WTC11 (cell line): ENCODE results near the gene C4orf50. TPM values are rescaled to one million over a fixed set of nuclear protein-coding genes. Genes with fewer than 3 reads are reported as not detected.

Experiments used
- ATAC-seq: fragments of 200-7000 bp; cut with Tn5 transposase; 2 replicates; pipeline ENCODE4 v1.10.0; 2021; ENCODE audit warnings: mild to moderate bottlenecking, moderate library complexity
- CTCF ChIA-PET: fragments of 300-600 bp; sonication (Branson Sonifier 250); formaldehyde crosslinking; loops from one replicate; lab custom pipeline; 2021; ENCODE audit warnings: antibody characterized with exemption; lab: Charles Lee
- POLR2A ChIA-PET: fragments of 350-600 bp; sonication (Branson Sonifier 250); formaldehyde crosslinking; loops from one replicate; lab custom pipeline; 2021; ENCODE audit warnings: antibody characterized with exemption; lab: Charles Lee
- DNase-seq: peaks from one replicate; pipeline ENCODE4 v3.0.0; 2021; ENCODE audit warnings: low spot score
- H3K27ac Mint-ChIP-seq: 2 replicates; pipeline ENCODE4 v1.8.0; 2021; ENCODE audit warnings: mixed read lengths
- H3K27me3 Mint-ChIP-seq: 2 replicates; pipeline ENCODE4 v1.8.0; 2021; ENCODE audit warnings: low read depth, mild to moderate bottlenecking, moderate library complexity, mixed read lengths
- H3K36me3 Mint-ChIP-seq: 2 replicates; pipeline ENCODE4 v1.8.0; 2021; ENCODE audit warnings: mixed read lengths
- H3K4me1 Mint-ChIP-seq: 2 replicates; pipeline ENCODE4 v1.8.0; 2022; ENCODE audit warnings: mixed read lengths
- H3K4me3 Mint-ChIP-seq: 2 replicates; pipeline ENCODE4 v1.8.0; 2021; ENCODE audit warnings: mild to moderate bottlenecking, moderate library complexity, mixed read lengths
- H3K9me3 Mint-ChIP-seq: 2 replicates; pipeline ENCODE4 v1.8.0; 2021; ENCODE audit warnings: mixed read lengths
- E2F1 ChIP-seq: sonication (generic); formaldehyde crosslinking; IDR thresholded peaks from 2 replicates; pipeline ENCODE4 v1.8.0; 2022; ENCODE audit warnings: mild to moderate bottlenecking, missing genetic modification reagents
- ETV6 ChIP-seq: sonication (generic); formaldehyde crosslinking; IDR thresholded peaks from 2 replicates; pipeline ENCODE4 v1.8.1; 2022; ENCODE audit warnings: mild to moderate bottlenecking, missing genetic modification reagents
- GABPB1 ChIP-seq: sonication (generic); formaldehyde crosslinking; IDR thresholded peaks from 2 replicates; pipeline ENCODE4 v1.8.1; 2023; ENCODE audit warnings: mild to moderate bottlenecking, missing genetic modification reagents
- IRF2 ChIP-seq: sonication (generic); formaldehyde crosslinking; IDR thresholded peaks from 2 replicates; pipeline ENCODE4 v1.8.0; 2022; ENCODE audit warnings: low read depth, missing genetic modification reagents, borderline replicate concordance
- JAZF1 ChIP-seq: fragments of 250-450 bp; sonication (Bioruptor Pico); IDR thresholded peaks from 2 replicates; pipeline ENCODE4 v1.9.0; 2021; ENCODE audit warnings: moderate library complexity, mild to moderate bottlenecking, inconsistent platforms
- PRDM15 ChIP-seq: sonication (generic); formaldehyde crosslinking; IDR thresholded peaks from 2 replicates; pipeline ENCODE4 v1.8.0; 2022; ENCODE audit warnings: missing genetic modification reagents
- PRRX2 ChIP-seq: fragments of 250-450 bp; sonication (Bioruptor Pico); IDR thresholded peaks from 2 replicates; pipeline ENCODE4 v1.8.0; 2021; ENCODE audit warnings: mild to moderate bottlenecking
- RELA ChIP-seq: sonication (generic); formaldehyde crosslinking; IDR thresholded peaks from 2 replicates; pipeline ENCODE4 v1.8.1; 2022; ENCODE audit warnings: missing genetic modification reagents, mild to moderate bottlenecking, borderline replicate concordance
- ZNF138 ChIP-seq: sonication (generic); formaldehyde crosslinking; conservative IDR thresholded peaks from 2 replicates; pipeline ENCODE4 v1.8.1; 2022; ENCODE audit warnings: mild to moderate bottlenecking, moderate library complexity, missing genetic modification reagents
- ZNF263 ChIP-seq: sonication (generic); formaldehyde crosslinking; IDR thresholded peaks from 2 replicates; pipeline ENCODE4 v1.8.1; 2022; ENCODE audit warnings: low read depth, mild to moderate bottlenecking, moderate library complexity, missing genetic modification reagents
- ZNF425 ChIP-seq: fragments of 250-450 bp; sonication (Bioruptor Pico); conservative IDR thresholded peaks from 2 replicates; pipeline ENCODE4 v1.9.0; 2021; ENCODE audit warnings: mild to moderate bottlenecking
- ZNF671 ChIP-seq: fragments of 250-450 bp; sonication (Bioruptor Pico); IDR thresholded peaks from 2 replicates; pipeline ENCODE4 v1.8.0; 2021; ENCODE audit warnings: mild to moderate bottlenecking
- total RNA-seq: library from RNA; stranded (reverse); gene quantifications from 3 replicates; pipeline ENCODE4 v1.2.3, GENCODE V29; 2021
- TF ChIP-seq, protein P1 (sequence below): sonication (generic); formaldehyde crosslinking; IDR thresholded peaks from 2 replicates; pipeline ENCODE4 v1.8.1; 2023; ENCODE audit warnings: mild to moderate bottlenecking, moderate library complexity, missing genetic modification reagents
- TF ChIP-seq, protein P2 (sequence below): sonication (generic); formaldehyde crosslinking; conservative IDR thresholded peaks from 2 replicates; pipeline ENCODE4 v1.8.1; 2023; ENCODE audit warnings: mild to moderate bottlenecking, low read depth, missing genetic modification reagents, moderate library complexity
- TF ChIP-seq, protein P3 (sequence below): sonication (generic); formaldehyde crosslinking; IDR thresholded peaks from 2 replicates; pipeline ENCODE4 v1.8.1; 2022; ENCODE audit warnings: mild to moderate bottlenecking, moderate library complexity, missing genetic modification reagents

The C4orf50 gene
- total RNA-seq, 1 experiment from 2014 or later, result 0.17 TPM

DNA sequence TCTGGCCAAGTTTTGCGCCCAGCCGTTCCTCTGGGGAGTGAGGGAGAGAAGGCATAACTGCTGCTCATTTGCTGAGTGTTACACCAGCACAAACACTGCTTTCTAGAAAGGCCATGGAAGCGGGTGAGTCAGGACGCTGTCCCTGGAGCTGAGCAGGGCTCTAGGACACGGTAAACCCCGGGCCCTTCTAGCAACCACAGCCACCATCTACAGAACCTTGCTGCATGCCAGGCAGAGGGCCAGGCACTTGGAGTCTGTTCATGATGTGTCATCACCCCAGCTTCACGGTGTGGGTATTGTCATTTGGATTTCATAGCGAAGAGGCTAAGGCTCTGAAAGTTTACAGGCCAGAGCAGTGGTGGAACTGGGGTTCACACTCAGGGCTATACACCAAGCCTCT, 31.8 kb upstream of the C4orf50 start:
- CTCF ChIA-PET, result interaction anchor here (1.0 to 1.5 kb wide), 2 partner anchors 38 to 52 kb away, joined by 3 to 4 read pairs; no protein-coding TSS in a partner anchor
- no peaks in the 10 kb centered on the region for H3K27me3 Mint-ChIP-seq

GRCh38 chr4:6049278-6049677, 31.0 kb upstream of the C4orf50 start:
- POLR2A ChIA-PET, result no interaction called here
- CTCF ChIA-PET, result interaction anchor here (0.8 to 1.5 kb wide), 2 partner anchors 51 to 284 kb away, joined by 3 to 4 read pairs; no protein-coding TSS in a partner anchor
- H3K4me3 Mint-ChIP-seq, result no peak overlapping the region
- TF ChIP-seq ZNF425 (no peak), PRRX2 (CRISPR knock-in tag) (no peak), RELA (no peak), GABPB1 (no peak), IRF2 (CRISPR knock-in tag) (no peak), ZNF263 (no peak), ETV6 (CRISPR knock-in tag) (no peak), JAZF1 (no peak), ZNF671 (no peak), E2F1 (CRISPR knock-in tag) (no peak)
- TF ChIP-seq, protein P1, sequence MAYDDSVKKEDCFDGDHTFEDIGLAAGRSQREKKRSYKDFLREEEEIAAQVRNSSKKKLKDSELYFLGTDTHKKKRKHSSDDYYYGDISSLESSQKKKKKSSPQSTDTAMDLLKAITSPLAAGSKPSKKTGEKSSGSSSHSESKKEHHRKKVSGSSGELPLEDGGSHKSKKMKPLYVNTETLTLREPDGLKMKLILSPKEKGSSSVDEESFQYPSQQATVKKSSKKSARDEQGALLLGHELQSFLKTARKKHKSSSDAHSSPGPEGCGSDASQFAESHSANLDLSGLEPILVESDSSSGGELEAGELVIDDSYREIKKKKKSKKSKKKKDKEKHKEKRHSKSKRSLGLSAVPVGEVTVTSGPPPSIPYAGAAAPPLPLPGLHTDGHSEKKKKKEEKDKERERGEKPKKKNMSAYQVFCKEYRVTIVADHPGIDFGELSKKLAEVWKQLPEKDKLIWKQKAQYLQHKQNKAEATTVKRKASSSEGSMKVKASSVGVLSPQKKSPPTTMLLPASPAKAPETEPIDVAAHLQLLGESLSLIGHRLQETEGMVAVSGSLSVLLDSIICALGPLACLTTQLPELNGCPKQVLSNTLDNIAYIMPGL (CRISPR knock-in tag), result no peak
- TF ChIP-seq, protein P2, sequence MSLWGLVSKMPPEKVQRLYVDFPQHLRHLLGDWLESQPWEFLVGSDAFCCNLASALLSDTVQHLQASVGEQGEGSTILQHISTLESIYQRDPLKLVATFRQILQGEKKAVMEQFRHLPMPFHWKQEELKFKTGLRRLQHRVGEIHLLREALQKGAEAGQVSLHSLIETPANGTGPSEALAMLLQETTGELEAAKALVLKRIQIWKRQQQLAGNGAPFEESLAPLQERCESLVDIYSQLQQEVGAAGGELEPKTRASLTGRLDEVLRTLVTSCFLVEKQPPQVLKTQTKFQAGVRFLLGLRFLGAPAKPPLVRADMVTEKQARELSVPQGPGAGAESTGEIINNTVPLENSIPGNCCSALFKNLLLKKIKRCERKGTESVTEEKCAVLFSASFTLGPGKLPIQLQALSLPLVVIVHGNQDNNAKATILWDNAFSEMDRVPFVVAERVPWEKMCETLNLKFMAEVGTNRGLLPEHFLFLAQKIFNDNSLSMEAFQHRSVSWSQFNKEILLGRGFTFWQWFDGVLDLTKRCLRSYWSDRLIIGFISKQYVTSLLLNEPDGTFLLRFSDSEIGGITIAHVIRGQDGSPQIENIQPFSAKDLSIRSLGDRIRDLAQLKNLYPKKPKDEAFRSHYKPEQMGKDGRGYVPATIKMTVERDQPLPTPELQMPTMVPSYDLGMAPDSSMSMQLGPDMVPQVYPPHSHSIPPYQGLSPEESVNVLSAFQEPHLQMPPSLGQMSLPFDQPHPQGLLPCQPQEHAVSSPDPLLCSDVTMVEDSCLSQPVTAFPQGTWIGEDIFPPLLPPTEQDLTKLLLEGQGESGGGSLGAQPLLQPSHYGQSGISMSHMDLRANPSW, result no peak

More for the DNA sequence above, 31.8 kb upstream of the C4orf50 start:
- DNase-seq (no peak), ATAC-seq (no peak)
- H3K4me1 Mint-ChIP-seq, result no peaks in the 10 kb centered on the region
- no peaks in the 10 kb centered on the region for H3K9me3 Mint-ChIP-seq
- no peak for TF ChIP-seq ZNF138 (CRISPR knock-in tag)
- TF ChIP-seq, protein P3, sequence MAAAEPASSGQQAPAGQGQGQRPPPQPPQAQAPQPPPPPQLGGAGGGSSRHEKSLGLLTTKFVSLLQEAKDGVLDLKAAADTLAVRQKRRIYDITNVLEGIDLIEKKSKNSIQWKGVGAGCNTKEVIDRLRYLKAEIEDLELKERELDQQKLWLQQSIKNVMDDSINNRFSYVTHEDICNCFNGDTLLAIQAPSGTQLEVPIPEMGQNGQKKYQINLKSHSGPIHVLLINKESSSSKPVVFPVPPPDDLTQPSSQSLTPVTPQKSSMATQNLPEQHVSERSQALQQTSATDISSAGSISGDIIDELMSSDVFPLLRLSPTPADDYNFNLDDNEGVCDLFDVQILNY (CRISPR knock-in tag), result no peak
- no peak for TF ChIP-seq PRDM15 (CRISPR knock-in tag)
- POLR2A ChIA-PET, result no interaction called here
- H3K36me3 Mint-ChIP-seq, result no peaks in the 10 kb centered on the region
- peak overlapping the region; percentile 43; the same call in 1 of the 2 replicates for H3K27ac Mint-ChIP-seq
- H3K4me3 Mint-ChIP-seq, result no peak overlapping the region

More at GRCh38 chr4:6049278-6049677, 31.0 kb upstream of the C4orf50 start:
- Mint-ChIP-seq H3K36me3 (no peaks in the 10 kb centered on the region), H3K9me3 (no peaks in the 10 kb centered on the region), H3K27ac (no peak overlapping the region), H3K27me3 (no peaks in the 10 kb centered on the region), H3K4me1 (0 out of 2 replicates have a peak, but pooled peaks cover 3% of the 10 kb centered on the region)
- no peak for ATAC-seq
- no peak for DNase-seq
